HG02938 (cell line): ENCODE measurements around the gene IL17D.
"Not testable (repeated sequence)": the region's sequence is repeated elsewhere in the genome, so short reads cannot be mapped to it uniquely, and the experiment has no call there.

Experiments used
- ATAC-seq: cut with Tn5 transposase; IDR thresholded peaks from one replicate; pipeline ENCODE4 v1.9.1; 2021; ENCODE audit warnings: mild to moderate bottlenecking, moderate library complexity; ENCODE audit not compliant: unreplicated experiment

IL17D gene

GRCh38 chr13:20702915-20703779 lies at the start of gene IL17D:
Gene IL17D (plus strand): TSS chr13:20703699. CDS start chr13:20704002, 303 bp downstream.
- ATAC-seq: peak; percentile 32

- ATAC-seq: no peak
Observed at GRCh38 chr13:20654156-20654555, 49.3 kb upstream of the IL17D start.

- ATAC-seq: no peak
Observed at GRCh38 chr13:20658451-20659040, 45.0 kb upstream of the IL17D start.

- ATAC-seq: no peak
Observed at GRCh38 chr13:20664351-20664750, 39.1 kb upstream of the IL17D start.

- no peak for ATAC-seq
Observed at GRCh38 chr13:20666948-20667347, 36.6 kb upstream of the IL17D start.

GRCh38 chr13:20667857-20668437 lies 35.6 kb upstream of the IL17D start:
- ATAC-seq: no peak

- no peak for ATAC-seq
Observed at GRCh38 chr13:20669162-20669561, 34.3 kb upstream of the IL17D start.

- ATAC-seq: no peak
Observed at GRCh38 chr13:20671789-20672188, 31.7 kb upstream of the IL17D start.

- no peak for ATAC-seq
Observed at GRCh38 chr13:20672772-20673171, 30.7 kb upstream of the IL17D start.

GRCh38 chr13:20673715-20674114 lies 29.8 kb upstream of the IL17D start:
- no peak for ATAC-seq

- no peak for ATAC-seq
Observed at GRCh38 chr13:20676213-20676612, 27.3 kb upstream of the IL17D start.

- ATAC-seq: not testable (repeated sequence)
Observed at GRCh38 chr13:20678606-20679005, 24.9 kb upstream of the IL17D start.

GRCh38 chr13:20679879-20680278 lies 23.6 kb upstream of the IL17D start:
- ATAC-seq: no peak

- ATAC-seq: no peak
Observed at GRCh38 chr13:20680416-20681080, 23.0 kb upstream of the IL17D start.

- not testable (repeated sequence) for ATAC-seq
Observed at GRCh38 chr13:20681481-20681880, 22.0 kb upstream of the IL17D start.

- ATAC-seq: no peak
Observed at GRCh38 chr13:20682061-20682460, 21.4 kb upstream of the IL17D start.

GRCh38 chr13:20684041-20684440 lies 19.5 kb upstream of the IL17D start:
- no peak for ATAC-seq

- ATAC-seq: no peak
Observed at GRCh38 chr13:20684546-20684945, 19.0 kb upstream of the IL17D start.

GRCh38 chr13:20685092-20685491 lies 18.4 kb upstream of the IL17D start:
- no peak for ATAC-seq

- ATAC-seq: no peak
Observed at GRCh38 chr13:20686167-20686566, 17.3 kb upstream of the IL17D start.

- ATAC-seq: no peak
Observed at GRCh38 chr13:20686863-20687579, 16.5 kb upstream of the IL17D start.
